OCI-LY7 (cell line): ENCODE measurements around the gene APPL1.

Experiments used
- EZH2phosphoT487 ChIP-seq: fragments of 200-600 bp; sonication (generic); IDR thresholded peaks from 2 replicates; pipeline ENCODE4 v1.6.1; 2018; ENCODE audit warnings: low read depth, borderline replicate concordance, mild to moderate bottlenecking, mixed run types, antibody characterized with exemption, low read length, moderate library complexity, mixed read lengths
- TF ChIP-seq, protein P1 (sequence below): fragments of 200-600 bp; sonication (generic); conservative IDR thresholded peaks from 2 replicates; pipeline ENCODE4 v1.5.1; 2014; ENCODE audit warnings: mild to moderate bottlenecking, antibody characterized with exemption, low read length, moderate library complexity, mixed read lengths

DNA sequence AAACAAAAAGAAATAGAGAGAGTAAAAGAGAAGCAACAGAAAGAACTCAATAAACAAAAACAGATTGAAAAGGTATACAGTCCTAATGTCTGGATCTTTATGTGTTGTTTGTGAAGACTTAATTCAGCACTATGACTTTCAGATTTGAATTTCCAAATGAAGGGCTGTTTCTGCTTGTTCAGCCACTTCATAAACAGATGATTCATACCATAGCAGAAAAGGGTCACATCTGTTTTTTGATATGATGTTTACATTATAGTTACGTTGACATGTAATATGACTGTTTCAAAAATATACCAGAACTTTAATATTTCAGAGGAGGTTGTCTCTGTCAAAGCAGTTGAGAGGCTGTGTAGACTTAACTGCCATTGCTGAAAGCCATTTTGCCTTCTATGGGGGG, 40.9 kb downstream of the APPL1 start:
- no peak for TF ChIP-seq EZH2phosphoT487
- TF ChIP-seq, protein P1, sequence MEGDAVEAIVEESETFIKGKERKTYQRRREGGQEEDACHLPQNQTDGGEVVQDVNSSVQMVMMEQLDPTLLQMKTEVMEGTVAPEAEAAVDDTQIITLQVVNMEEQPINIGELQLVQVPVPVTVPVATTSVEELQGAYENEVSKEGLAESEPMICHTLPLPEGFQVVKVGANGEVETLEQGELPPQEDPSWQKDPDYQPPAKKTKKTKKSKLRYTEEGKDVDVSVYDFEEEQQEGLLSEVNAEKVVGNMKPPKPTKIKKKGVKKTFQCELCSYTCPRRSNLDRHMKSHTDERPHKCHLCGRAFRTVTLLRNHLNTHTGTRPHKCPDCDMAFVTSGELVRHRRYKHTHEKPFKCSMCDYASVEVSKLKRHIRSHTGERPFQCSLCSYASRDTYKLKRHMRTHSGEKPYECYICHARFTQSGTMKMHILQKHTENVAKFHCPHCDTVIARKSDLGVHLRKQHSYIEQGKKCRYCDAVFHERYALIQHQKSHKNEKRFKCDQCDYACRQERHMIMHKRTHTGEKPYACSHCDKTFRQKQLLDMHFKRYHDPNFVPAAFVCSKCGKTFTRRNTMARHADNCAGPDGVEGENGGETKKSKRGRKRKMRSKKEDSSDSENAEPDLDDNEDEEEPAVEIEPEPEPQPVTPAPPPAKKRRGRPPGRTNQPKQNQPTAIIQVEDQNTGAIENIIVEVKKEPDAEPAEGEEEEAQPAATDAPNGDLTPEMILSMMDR: no peak
